GM12865 (cell line): ENCODE measurements around the gene SCML1.

Source experiments
- DNase-seq: peaks from one replicate; pipeline ENCODE4 v3.0.0; 2010; ENCODE audit warnings: low read depth
- H3K4me3 ChIP-seq: 2 replicates; pipeline ENCODE4 v1.5.1; 2011; ENCODE audit warnings: mild to moderate bottlenecking, low read depth, low read length, control low read depth
- CTCF ChIP-seq: IDR thresholded peaks from 2 replicates; pipeline ENCODE4 v1.5.1; 2011; ENCODE audit warnings: low read length, control low read depth, low read depth, inconsistent platforms; ENCODE audit not compliant: insufficient read depth; ENCODE audit errors: missing control alignments

Gene SCML1

GRCh38 chrX:17719711-17720110, 17.6 kb upstream of the SCML1 start:
- H3K4me3 ChIP-seq, result no peak overlapping the region
- no peak for TF ChIP-seq CTCF
- no peak for DNase-seq

- no peak for TF ChIP-seq CTCF
- no peak for DNase-seq
- no peak overlapping the region for H3K4me3 ChIP-seq
These were observed 15.6 kb upstream of the SCML1 start for GRCh38 chrX:17721715-17722114.

- H3K4me3 ChIP-seq, result no peak overlapping the region
- no peak for TF ChIP-seq CTCF
- no peak for DNase-seq
These were observed 12.1 kb upstream of the SCML1 start for GRCh38 chrX:17725181-17725580.

- no peak for DNase-seq
- no peak for TF ChIP-seq CTCF
- no peak overlapping the region for H3K4me3 ChIP-seq
These were observed 5.0 kb upstream of the SCML1 start for GRCh38 chrX:17732138-17732783.

GRCh38 chrX:17735406-17735805, 1.9 kb upstream of the SCML1 start:
- no peak overlapping the region for H3K4me3 ChIP-seq
- no peak for DNase-seq
- no peak for TF ChIP-seq CTCF

- no peak overlapping the region for H3K4me3 ChIP-seq
- no peak for TF ChIP-seq CTCF
- DNase-seq, result no peak
These were observed 826 bp upstream of the SCML1 start for GRCh38 chrX:17736478-17736855.

- H3K4me3 ChIP-seq, result no peak overlapping the region
- no peak for TF ChIP-seq CTCF
- no peak for DNase-seq
These were observed 355 bp downstream of the SCML1 start for GRCh38 chrX:17737710-17737985.
